Thyroid gland (tissue), 4 donors: ENCODE data around the gene BRD4.

Experiments
- POLR2A ChIP-seq, 2 donors: fragments of 450-650 bp; IDR thresholded peaks; one replicate each; pipeline ENCODE4 v1.6.1; 2017; ENCODE audit warnings: antibody characterized with exemption in 2 of 2, mild to moderate bottlenecking in 2 of 2, moderate library complexity in 1 of 2
- TF ChIP-seq, protein P1 (sequence below), 6 experiments: fragments of 200-600 bp in 3 of 6; fragments of 450-650 bp in 3 of 6; sonication (generic) in 3 of 6; IDR thresholded peaks; one replicate each; pipeline ENCODE4 v1.5.1; 2016 to 2019; ENCODE audit warnings: antibody characterized with exemption in 6 of 6, mild to moderate bottlenecking in 2 of 6, inconsistent platforms in 1 of 6, moderate library complexity in 1 of 6

DNA sequence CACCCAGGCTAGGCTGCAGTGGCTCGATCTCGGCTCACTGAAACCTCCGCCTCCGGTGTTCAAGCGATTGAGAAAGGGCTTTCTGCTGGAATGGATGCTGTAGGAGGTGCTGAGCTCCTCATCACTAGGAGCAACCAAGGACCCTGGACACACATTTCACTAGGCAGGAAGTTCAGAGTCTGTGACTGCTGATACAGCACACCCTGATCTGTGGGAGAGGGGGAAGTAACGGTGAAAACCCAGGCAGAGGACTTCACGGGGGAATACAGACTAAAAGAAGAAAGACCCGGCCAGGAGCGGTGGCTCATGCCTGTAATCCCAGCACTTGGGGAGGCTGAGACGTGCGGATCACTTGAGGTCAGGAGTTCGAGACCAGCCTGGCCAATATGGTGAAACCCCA is 119.6 kb downstream of the BRD4 start:
- TF ChIP-seq, protein P1, sequence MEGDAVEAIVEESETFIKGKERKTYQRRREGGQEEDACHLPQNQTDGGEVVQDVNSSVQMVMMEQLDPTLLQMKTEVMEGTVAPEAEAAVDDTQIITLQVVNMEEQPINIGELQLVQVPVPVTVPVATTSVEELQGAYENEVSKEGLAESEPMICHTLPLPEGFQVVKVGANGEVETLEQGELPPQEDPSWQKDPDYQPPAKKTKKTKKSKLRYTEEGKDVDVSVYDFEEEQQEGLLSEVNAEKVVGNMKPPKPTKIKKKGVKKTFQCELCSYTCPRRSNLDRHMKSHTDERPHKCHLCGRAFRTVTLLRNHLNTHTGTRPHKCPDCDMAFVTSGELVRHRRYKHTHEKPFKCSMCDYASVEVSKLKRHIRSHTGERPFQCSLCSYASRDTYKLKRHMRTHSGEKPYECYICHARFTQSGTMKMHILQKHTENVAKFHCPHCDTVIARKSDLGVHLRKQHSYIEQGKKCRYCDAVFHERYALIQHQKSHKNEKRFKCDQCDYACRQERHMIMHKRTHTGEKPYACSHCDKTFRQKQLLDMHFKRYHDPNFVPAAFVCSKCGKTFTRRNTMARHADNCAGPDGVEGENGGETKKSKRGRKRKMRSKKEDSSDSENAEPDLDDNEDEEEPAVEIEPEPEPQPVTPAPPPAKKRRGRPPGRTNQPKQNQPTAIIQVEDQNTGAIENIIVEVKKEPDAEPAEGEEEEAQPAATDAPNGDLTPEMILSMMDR (IDR thresholded peaks at IDR 0.05), result no peak
- TF ChIP-seq POLR2A (IDR thresholded peaks at IDR 0.05), result no peak
